Prostate gland (tissue), 2 donors: ENCODE results near the gene RHBDD1. TPM values are rescaled to one million over a fixed set of nuclear protein-coding genes. Genes with fewer than 3 reads are reported as not detected.

Experiments
- DNase-seq: peaks from one replicate; pipeline ENCODE4 v3.0.0-alpha.2; 2019; ENCODE audit warnings: low spot score
- H3K27ac ChIP-seq, 2 donors: fragments of 200-600 bp; sonication (generic); 2 replicates each; pipeline ENCODE4 v1.5.1; 2017 to 2019
- H3K27me3 ChIP-seq: fragments of 200-600 bp; sonication (generic); replicated peaks from 2 replicates; pipeline ENCODE4 v1.5.1; 2019; ENCODE audit not compliant: insufficient read depth
- H3K36me3 ChIP-seq, 2 donors: fragments of 200-600 bp; sonication (generic); 1 replicate in 1 of 2; 2 replicates in 1 of 2; pipeline versions ENCODE4 v1.5.1 to v1.8.1; 2017 to 2019
- H3K4me1 ChIP-seq: fragments of 200-600 bp; sonication (generic); replicated peaks from 2 replicates; pipeline ENCODE4 v1.5.1; 2019
- H3K4me3 ChIP-seq, 2 donors: fragments of 200-600 bp; sonication (generic); 2 replicates each; pipeline ENCODE4 v1.5.1; 2017 to 2019
- H3K9me3 ChIP-seq: fragments of 200-600 bp; sonication (generic); 2 replicates; pipeline ENCODE4 v1.5.1; 2017
- CTCF ChIP-seq, 4 experiments: fragments of 200-600 bp in 2 of 4; fragments of 450-650 bp in 2 of 4; sonication (generic) in 2 of 4; IDR thresholded peaks; 1 replicate in 3 of 4; 2 replicates in 1 of 4; pipeline ENCODE4 v1.5.1; 2016 to 2019; ENCODE audit warnings: antibody characterized with exemption in 4 of 4, mild to moderate bottlenecking in 2 of 4, moderate library complexity in 2 of 4
- POLR2A ChIP-seq: fragments of 450-650 bp; IDR thresholded peaks from one replicate; pipeline ENCODE4 v1.6.1; 2016; ENCODE audit warnings: antibody characterized with exemption, mild to moderate bottlenecking
- POLR2AphosphoS5 ChIP-seq: sonication (generic); formaldehyde crosslinking; IDR thresholded peaks from one replicate; pipeline ENCODE4 v1.6.1; 2017; ENCODE audit warnings: antibody characterized with exemption
- WGBS: methylation state at CpG from one replicate; pipeline ENCODE4 v1.1.5; 2018; 5-methylcytosine and 5-hydroxymethylcytosine counted together
- intact Hi-C: fragments of 100-400 bp; cut with DNase I; formaldehyde crosslinking; loops from one replicate; pipeline ENCODE4 v1.14.2; 2022
- total RNA-seq, 2 donors: library from RNA; depleted of rRNA; stranded (reverse); fragments of >200 nt; gene quantifications; one replicate each; pipeline ENCODE4 v1.1.0, GENCODE V29; 2016

Gene RHBDD1
- total RNA-seq, 2 donors from 2014 or later = 16.5 to 33.5 TPM

GRCh38 chr2:227013330-227013729, 177.5 kb downstream of the RHBDD1 start:
- TF ChIP-seq POLR2AphosphoS5 (no peak), CTCF (IDR thresholded peaks at IDR 0.05) (no peak), POLR2A (no peak)
- WGBS = 92% methylated on average over 9 of the region's 9 CpGs
- Histone ChIP-seq H3K27ac (no peak overlapping the region), H3K27me3 (no peaks in the 10 kb centered on the region), H3K4me3 (no peak overlapping the region), H3K9me3 (no peaks in the 10 kb centered on the region), H3K4me1 (no peaks in the 10 kb centered on the region), H3K36me3 (no peaks in the 10 kb centered on the region)
- DNase-seq = no peak
- intact Hi-C loops = no loop called here

GRCh38 chr2:227013881-227014280, 178.0 kb downstream of the RHBDD1 start:
- Histone ChIP-seq H3K27me3 (no peaks in the 10 kb centered on the region), H3K4me1 (no peaks in the 10 kb centered on the region), H3K27ac (no peak overlapping the region), H3K9me3 (no peaks in the 10 kb centered on the region), H3K4me3 (no peak overlapping the region), H3K36me3 (no peaks in the 10 kb centered on the region)
- 84% methylated on average over 8 of the region's 8 CpGs for WGBS
- intact Hi-C loops = no loop called here
- TF ChIP-seq POLR2AphosphoS5 (no peak), CTCF (IDR thresholded peaks at IDR 0.05) (no peak), POLR2A (no peak)
- no peak for DNase-seq

- intact Hi-C loops = no loop called here
- 89% methylated on average over 4 of the region's 4 CpGs for WGBS
- no peak for DNase-seq
Observed at GRCh38 chr2:227016894-227017293, 181.0 kb downstream of the RHBDD1 start.

GRCh38 chr2:227020416-227020815, 184.6 kb downstream of the RHBDD1 start:
- no peak for TF ChIP-seq POLR2A
- no peak for TF ChIP-seq CTCF (IDR thresholded peaks at IDR 0.05)
- no peak for TF ChIP-seq POLR2AphosphoS5

More at GRCh38 chr2:227016894-227017293, 181.0 kb downstream of the RHBDD1 start:
- Histone ChIP-seq H3K9me3 (no peaks in the 10 kb centered on the region), H3K36me3 (no peaks in the 10 kb centered on the region), H3K4me3 (no peak overlapping the region), H3K4me1 (no peaks in the 10 kb centered on the region), H3K27me3 (no peaks in the 10 kb centered on the region), H3K27ac (no peak overlapping the region)
- TF ChIP-seq POLR2A = no peak
- no peak for TF ChIP-seq CTCF (IDR thresholded peaks at IDR 0.05)
- TF ChIP-seq POLR2AphosphoS5 = no peak

GRCh38 chr2:227022608-227023007, 186.8 kb downstream of the RHBDD1 start:
- H3K9me3 ChIP-seq = no peaks in the 10 kb centered on the region
- H3K27ac ChIP-seq = no peak overlapping the region
- intact Hi-C loops = no loop called here
- 44% methylated on average over 3 of the region's 3 CpGs for WGBS
- H3K27me3 ChIP-seq = no peaks in the 10 kb centered on the region
- no peaks in the 10 kb centered on the region for H3K36me3 ChIP-seq
- TF ChIP-seq POLR2AphosphoS5 (no peak), CTCF (IDR thresholded peaks at IDR 0.05) (no peak), POLR2A (no peak)
- H3K4me3 ChIP-seq = no peak overlapping the region
- no peak for DNase-seq
- no peaks in the 10 kb centered on the region for H3K4me1 ChIP-seq

More at GRCh38 chr2:227020416-227020815, 184.6 kb downstream of the RHBDD1 start:
- Histone ChIP-seq H3K27me3 (no peaks in the 10 kb centered on the region), H3K27ac (no peak overlapping the region), H3K4me1 (no peaks in the 10 kb centered on the region), H3K36me3 (no peaks in the 10 kb centered on the region), H3K4me3 (no peak overlapping the region), H3K9me3 (no peaks in the 10 kb centered on the region)
- 64% methylated on average over 2 of the region's 2 CpGs for WGBS
- intact Hi-C loops = no loop called here
- no peak for DNase-seq
